Measurements from ENCODE around the gene LIMS2.

Gene LIMS2

GRCh38 chr2:127638361-127639110 is 36.8 kb downstream of the LIMS2 start:
- DNase-seq = no peak
- TF ChIP-seq POLR2A (IDR thresholded peaks at IDR 0.05; ENCODE audit: low read length) = no peak
- no peak for TF ChIP-seq GATA1 (IDR thresholded peaks at IDR 0.05; ENCODE audit: low read depth, low read length)

- DNase-seq = no peak
- no peak for TF ChIP-seq GATA1 (IDR thresholded peaks at IDR 0.05; ENCODE audit: low read depth, low read length)
- no peak for TF ChIP-seq POLR2A (IDR thresholded peaks at IDR 0.05; ENCODE audit: low read length)
Measured at GRCh38 chr2:127637725-127638252, 37.5 kb downstream of the LIMS2 start.

- TF ChIP-seq POLR2A (IDR thresholded peaks at IDR 0.05; ENCODE audit: low read length) = no peak
- no peak for DNase-seq
Measured at GRCh38 chr2:127637236-127637630, 38.1 kb downstream of the LIMS2 start.

- DNase-seq = no peak
- TF ChIP-seq GATA1 (IDR thresholded peaks at IDR 0.05; ENCODE audit: low read depth, low read length) (no peak), POLR2A (IDR thresholded peaks at IDR 0.05; ENCODE audit: low read length) (no peak)
Measured at GRCh38 chr2:127636248-127637235, 38.8 kb downstream of the LIMS2 start.

- no peak for DNase-seq
- TF ChIP-seq POLR2A (IDR thresholded peaks at IDR 0.05; ENCODE audit: low read length) = no peak
Measured at GRCh38 chr2:127635380-127636237, 39.7 kb downstream of the LIMS2 start.

GRCh38 chr2:127634626-127635379 is 40.5 kb downstream of the LIMS2 start:
- no peak for DNase-seq
- TF ChIP-seq POLR2A (IDR thresholded peaks at IDR 0.05; ENCODE audit: low read length) (no peak), GATA1 (IDR thresholded peaks at IDR 0.05; ENCODE audit: low read depth, low read length) (no peak)

- TF ChIP-seq GATA1 (IDR thresholded peaks at IDR 0.05; ENCODE audit: low read depth, low read length) = no peak
- DNase-seq = no peak
Measured at GRCh38 chr2:127634066-127634617, 41.2 kb downstream of the LIMS2 start.

GRCh38 chr2:127633556-127634065 is 41.7 kb downstream of the LIMS2 start:
- DNase-seq = no peak
- no peak for TF ChIP-seq POLR2A (IDR thresholded peaks at IDR 0.05; ENCODE audit: low read length)
- no peak for TF ChIP-seq GATA1 (IDR thresholded peaks at IDR 0.05; ENCODE audit: low read depth, low read length)

GRCh38 chr2:127632592-127633489 is 42.5 kb downstream of the LIMS2 start:
- no peak for DNase-seq
- no peak for TF ChIP-seq POLR2A (IDR thresholded peaks at IDR 0.05; ENCODE audit: low read length)
- TF ChIP-seq GATA1 (IDR thresholded peaks at IDR 0.05; ENCODE audit: low read depth, low read length) = no peak

GRCh38 chr2:127631997-127632581 is 43.2 kb downstream of the LIMS2 start:
- DNase-seq = no peak
- no peak for TF ChIP-seq POLR2A (IDR thresholded peaks at IDR 0.05; ENCODE audit: low read length)
- no peak for TF ChIP-seq GATA1 (IDR thresholded peaks at IDR 0.05; ENCODE audit: low read depth, low read length)

- no peak for DNase-seq
- TF ChIP-seq POLR2A (IDR thresholded peaks at IDR 0.05; ENCODE audit: low read length) (no peak), GATA1 (IDR thresholded peaks at IDR 0.05; ENCODE audit: low read depth, low read length) (no peak)
Measured at GRCh38 chr2:127631541-127631996, 43.8 kb downstream of the LIMS2 start.

All from erythroblast (primary cell).